NT2/D1 (cell line): ENCODE measurements around the gene ASMTL.

Source experiments
- SUZ12 ChIP-seq: IDR thresholded peaks from 2 replicates; pipeline ENCODE4 v1.6.1; 2011; ENCODE audit not compliant: insufficient read length, insufficient read depth; ENCODE audit errors: extremely low read depth
- YY1 ChIP-seq: IDR thresholded peaks from 2 replicates; pipeline ENCODE4 v1.6.1; 2011; ENCODE audit not compliant: insufficient read length, insufficient read depth
- ZNF274 ChIP-seq: IDR thresholded peaks from 2 replicates; pipeline ENCODE4 v1.6.1; 2011; ENCODE audit warnings: mild to moderate bottlenecking, low read depth, low read length

GRCh38 chrX:1435241-1435895, 17.3 kb downstream of the ASMTL start:
- TF ChIP-seq SUZ12 (no peak), YY1 (no peak), ZNF274 (no peak)
